GM18951 (cell line): Measurements from ENCODE around the gene HOXC12.

Experiments
- POLR2A ChIP-seq: IDR thresholded peaks from 4 replicates; pipeline ENCODE4 v1.6.1; 2011; ENCODE audit warnings: mild to moderate bottlenecking; ENCODE audit not compliant: insufficient read length, insufficient read depth; ENCODE audit errors: extremely low read depth
- in situ Hi-C: fragments of 300-500 bp; cut with MboI; formaldehyde crosslinking; loops from one replicate; pipeline ENCODE4 v1.12.0; 2022; ENCODE audit warnings: low sequenced_read_pairs, mixed read lengths, inconsistent platforms; ENCODE audit not compliant: unreplicated experiment

The HOXC12 gene

DNA sequence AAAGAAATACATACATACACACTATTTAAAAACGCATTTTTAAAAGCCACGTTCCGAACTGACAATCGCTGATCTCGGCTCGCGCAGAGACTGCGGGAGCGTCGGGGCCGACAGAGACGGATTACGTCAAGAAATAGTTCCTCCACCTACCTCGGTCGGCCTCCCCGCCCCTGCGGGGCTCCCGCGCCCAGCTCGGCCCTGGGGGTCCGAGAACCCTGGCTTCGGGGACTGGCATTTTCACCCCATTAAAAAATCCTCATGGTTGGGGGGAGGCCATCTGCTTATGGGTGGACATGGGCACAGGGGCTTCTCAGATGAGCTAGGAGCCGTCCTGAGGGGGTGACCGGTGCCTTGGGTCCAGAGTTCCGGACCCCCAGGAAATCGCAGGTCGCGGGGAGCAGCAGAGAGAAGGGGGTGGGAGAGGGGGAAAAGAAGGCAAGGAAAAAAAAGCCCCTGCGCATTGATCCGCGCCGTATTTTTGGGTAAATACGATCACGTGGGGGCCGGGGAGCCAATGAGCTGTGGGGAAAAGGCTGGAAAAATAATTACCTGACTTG, 44.9 kb downstream of the HOXC12 start:
- in situ Hi-C loops = loop anchor here (25.0 kb wide), 1 partner anchor 363 kb away; the partner anchor contains the start of gene GPR84
- TF ChIP-seq POLR2A = no peak

DNA sequence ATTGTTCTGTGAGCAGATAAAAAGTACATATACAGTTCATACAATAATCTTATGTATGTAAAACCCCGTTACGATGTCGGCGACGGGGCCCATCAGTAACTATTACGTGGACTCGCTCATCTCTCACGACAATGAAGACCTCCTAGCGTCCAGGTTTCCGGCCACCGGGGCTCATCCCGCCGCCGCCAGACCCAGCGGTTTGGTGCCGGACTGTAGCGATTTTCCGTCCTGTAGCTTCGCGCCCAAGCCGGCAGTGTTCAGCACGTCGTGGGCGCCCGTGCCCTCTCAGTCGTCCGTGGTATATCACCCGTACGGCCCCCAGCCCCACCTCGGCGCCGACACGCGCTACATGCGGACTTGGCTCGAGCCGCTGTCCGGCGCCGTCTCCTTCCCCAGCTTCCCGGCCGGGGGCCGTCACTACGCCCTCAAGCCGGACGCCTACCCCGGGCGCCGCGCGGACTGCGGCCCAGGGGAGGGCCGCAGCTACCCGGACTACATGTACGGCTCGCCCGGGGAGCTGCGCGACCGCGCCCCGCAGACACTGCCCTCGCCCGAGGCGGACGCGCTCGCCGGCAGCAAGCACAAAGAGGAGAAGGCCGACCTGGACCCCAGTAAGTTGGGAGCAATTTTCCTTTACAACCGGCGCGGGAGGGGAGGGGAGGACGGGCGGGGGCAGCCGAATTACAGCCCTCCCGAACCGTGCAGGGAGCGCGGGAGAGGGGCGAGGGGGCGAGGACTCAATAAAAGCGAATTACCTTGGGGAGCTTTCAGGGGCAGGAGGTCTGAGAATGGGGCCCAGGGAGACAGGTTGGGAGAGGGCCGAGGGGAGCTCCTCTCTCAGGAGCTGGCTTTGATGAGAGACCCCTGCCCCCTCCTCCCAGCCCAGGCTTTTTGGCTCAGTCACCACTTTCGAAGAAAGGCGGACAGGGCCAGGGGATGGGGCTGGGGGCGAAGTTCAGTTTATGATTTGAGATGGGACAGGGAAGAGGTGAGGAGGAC, 45.7 kb downstream of the HOXC12 start, which contains the start of gene HOXC9:
TSS of gene HOXC9 (plus strand) at position 46 of the 999 bp plus-strand sequence. CDS start at position 74, 28 bp downstream.
- in situ Hi-C loops = loop anchor here (25.0 kb wide), 1 partner anchor 362 kb away; the partner anchor contains the start of gene GPR84

DNA sequence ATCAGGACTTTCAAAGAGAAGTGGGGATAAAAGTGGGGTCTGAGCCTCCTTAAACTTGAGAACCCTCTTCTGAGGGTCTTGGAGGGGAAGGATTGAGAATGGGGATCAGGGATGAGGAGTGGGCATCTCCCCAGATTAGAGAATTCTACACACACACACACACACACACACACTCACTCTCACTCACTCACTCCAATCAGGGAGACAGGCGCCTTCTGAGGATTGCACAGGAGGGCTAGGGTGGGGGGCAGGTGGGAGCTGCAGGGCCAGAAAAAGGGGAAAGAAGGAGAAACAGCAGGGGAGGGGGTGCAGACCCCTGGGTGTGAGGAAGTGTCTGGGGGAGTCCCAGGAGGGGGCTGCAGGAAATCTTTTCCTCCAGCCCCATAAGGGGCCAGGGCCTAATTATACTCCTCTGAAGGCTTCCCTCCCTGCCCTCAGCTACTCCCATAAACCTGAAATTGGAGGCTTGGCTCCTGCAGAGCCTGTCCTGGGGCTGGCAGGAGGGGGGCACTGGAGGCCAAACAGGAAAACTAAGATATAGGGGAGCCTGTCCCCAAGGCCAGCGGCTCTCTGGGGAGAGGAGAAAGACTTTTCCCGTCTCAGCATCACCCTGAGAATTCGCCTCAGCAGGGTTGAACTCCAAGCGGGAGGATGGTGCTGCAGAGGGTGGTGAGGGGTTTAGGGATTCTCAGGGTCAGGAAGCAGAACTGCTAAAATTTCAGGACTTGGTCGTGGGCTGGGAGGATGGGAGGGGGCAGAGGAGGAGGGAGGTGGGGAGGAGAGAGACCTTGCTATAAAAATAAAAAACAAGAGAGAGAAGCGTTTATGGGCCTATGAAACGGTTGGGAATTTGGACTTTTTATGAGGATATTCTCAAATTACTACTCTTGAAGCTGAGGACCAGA, 46.8 kb downstream of the HOXC12 start:
- in situ Hi-C loops = loop anchor here (25.0 kb wide), 1 partner anchor 361 kb away; the partner anchor contains the start of gene GPR84
- TF ChIP-seq POLR2A = no peak

More for the DNA sequence above, 45.7 kb downstream of the HOXC12 start, which contains the start of gene HOXC9:
- TF ChIP-seq POLR2A = no peak

DNA sequence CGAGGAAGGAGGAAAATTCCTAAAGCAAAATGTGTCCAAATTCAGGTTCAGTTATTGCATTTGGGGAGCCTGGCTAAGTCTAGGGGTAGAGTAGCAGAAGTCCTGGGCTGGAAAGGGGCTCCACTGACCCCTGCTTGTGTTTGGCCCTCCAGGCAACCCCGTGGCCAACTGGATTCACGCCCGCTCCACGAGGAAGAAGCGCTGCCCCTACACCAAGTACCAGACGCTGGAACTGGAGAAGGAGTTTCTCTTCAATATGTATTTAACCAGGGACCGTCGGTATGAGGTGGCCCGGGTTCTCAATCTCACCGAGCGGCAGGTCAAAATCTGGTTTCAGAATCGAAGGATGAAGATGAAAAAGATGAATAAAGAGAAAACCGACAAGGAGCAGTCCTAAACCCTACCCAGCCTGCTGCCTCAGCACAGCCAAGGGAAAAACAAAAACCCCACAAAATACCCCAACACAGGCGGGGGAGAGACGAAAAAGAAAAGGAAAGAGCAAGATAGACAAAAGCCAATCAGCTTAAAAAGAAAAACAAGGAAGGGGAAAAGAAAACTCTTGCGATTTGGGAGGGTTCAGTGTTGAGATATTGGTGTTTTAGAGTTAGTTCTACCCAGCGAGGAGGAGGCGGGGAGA, 47.7 kb downstream of the HOXC12 start:
- no peak for TF ChIP-seq POLR2A

DNA sequence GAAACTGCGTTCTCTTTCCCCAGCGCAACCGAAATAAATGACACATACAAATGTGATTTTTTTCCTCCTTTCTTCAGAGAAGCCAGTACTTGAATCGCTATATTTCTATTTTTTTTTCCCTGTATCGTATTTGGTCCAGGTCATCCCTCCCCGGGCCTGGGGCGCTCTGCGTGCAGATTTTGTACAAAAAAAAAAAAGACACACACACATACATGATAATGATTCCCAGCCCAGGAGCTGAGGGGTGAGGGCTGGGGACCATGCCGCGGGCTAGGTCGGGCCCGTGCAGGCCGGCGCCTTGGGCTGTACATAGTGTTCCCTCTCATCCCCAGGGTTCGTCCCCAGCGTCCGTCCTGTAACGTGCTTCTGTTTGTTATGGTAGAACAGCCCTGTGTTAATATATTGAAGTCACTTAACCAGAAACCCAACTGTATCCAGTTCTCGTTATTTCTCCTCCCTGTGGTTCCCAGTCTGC, 48.2 kb downstream of the HOXC12 start:
- no peak for TF ChIP-seq POLR2A
- in situ Hi-C loops = loop anchor here (25.0 kb wide), 1 partner anchor 359 kb away; the partner anchor contains the start of gene GPR84

More for the DNA sequence above, 47.7 kb downstream of the HOXC12 start:
- in situ Hi-C loops = loop anchor here (25.0 kb wide), 1 partner anchor 360 kb away; the partner anchor contains the start of gene GPR84

DNA sequence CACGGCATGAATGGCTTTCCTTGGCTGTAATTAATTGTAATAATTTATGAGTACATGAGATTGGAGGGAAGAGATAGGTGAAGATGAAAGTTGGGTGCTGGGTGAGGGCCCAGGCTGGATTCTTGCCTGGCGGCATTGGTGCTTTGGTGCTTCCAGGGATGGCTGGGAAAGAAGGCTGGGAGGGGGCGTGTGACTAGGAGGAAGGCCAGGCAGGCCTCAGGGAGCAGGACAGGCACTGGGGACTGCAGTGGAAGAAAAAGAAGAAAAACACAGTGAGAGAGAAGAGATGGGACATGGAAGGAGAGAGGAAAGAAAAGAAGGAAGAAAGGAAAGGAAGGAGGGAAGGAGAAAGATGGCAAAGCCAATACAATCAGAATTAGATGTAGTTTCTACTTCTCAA, 48.9 kb downstream of the HOXC12 start:
- in situ Hi-C loops = loop anchor here (25.0 kb wide), 1 partner anchor 359 kb away; the partner anchor contains the start of gene GPR84
- no peak for TF ChIP-seq POLR2A

DNA sequence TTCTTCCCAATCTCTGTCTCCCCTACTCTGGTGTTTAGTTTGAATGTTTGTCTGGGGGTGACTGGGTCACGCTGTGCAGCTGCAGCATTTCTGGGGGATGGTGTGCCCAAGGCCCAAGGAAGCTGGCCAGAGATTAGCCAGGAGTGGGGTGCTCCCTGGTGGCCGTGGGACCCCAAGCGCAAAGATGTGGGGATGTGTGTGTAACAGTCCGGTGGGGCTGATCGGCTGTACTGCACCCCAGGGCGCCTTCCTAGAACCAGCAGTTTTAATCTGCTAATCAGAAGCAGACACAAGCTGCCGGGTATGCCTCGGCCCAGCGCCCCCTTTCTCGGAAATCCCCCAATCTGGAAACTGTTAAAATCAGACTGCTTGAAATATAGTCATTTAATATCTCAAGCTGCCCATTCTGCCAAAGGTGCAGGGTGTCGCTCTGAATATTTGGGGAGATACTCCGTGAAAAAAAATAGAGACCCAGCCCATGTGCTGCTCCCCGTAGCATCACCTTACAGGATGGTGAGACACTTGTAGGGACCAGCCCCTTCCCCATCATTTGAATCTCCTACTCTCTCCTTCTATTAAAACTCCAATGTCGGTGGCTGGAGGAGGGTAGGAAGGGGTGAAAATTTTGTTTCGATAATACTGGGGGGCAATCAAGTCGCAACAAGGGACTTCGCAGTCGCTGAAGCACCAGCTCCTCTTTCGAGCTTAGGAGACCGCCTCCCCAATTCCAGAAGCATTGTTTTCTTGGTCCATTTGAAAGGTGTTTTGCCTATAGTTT, 49.5 kb downstream of the HOXC12 start:
- in situ Hi-C loops = loop anchor here (25.0 kb wide), 1 partner anchor 358 kb away; the partner anchor contains the start of gene GPR84
- no peak for TF ChIP-seq POLR2A

DNA sequence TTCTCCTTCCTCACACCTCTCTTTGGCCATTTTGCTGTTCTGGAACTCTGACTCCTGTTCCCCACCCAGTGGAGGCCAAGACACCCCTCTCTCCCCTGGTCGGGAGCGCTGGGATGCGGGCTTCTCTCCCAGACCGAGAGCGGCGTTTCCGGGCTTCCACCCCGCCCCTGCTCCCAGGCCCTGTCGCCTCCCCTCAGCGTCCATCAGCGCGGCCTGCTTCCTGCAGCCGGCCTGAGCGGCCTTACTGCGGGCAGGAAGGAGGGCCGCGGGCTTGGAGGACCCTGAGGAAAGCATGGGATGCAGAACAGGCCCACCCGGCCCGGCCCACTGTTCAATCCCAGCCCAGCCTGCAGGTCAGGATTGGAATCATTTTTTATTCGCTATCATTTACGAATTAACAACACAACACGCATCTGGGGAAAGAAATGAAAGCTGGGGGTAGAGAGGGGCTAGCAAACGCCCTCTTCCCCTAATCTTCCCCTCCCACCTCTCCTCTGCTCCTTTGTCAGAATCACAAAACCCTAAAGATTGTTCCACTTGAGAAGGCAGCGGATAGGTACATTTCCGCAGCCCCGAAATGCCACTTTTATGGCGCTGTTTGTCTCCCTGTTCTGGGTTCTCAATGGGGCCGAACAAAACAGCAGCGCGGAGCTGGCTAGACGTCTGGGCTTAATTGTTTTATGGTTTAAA, 50.3 kb downstream of the HOXC12 start:
- in situ Hi-C loops = loop anchor here (25.0 kb wide), 1 partner anchor 357 kb away; the partner anchor contains the start of gene GPR84
- TF ChIP-seq POLR2A = no peak

DNA sequence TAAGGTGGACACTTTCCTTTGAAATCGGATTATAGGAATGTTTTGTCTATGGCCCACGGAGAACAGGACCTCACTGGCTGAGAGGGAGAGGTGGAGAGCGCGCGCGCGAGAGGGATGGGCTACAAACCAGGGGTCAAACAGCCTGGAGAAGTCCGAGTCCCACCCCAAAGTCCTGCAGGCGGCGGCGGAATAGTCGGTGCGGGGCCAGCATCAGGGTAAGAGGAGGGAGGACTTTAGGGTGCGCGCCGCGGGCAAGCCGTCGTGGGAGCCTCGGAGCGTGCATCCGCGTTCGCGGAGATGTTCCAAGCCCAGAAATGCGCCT, 50.8 kb downstream of the HOXC12 start:
- in situ Hi-C loops = loop anchor here (25.0 kb wide), 1 partner anchor 357 kb away; the partner anchor contains the start of gene GPR84
- no peak for TF ChIP-seq POLR2A

DNA sequence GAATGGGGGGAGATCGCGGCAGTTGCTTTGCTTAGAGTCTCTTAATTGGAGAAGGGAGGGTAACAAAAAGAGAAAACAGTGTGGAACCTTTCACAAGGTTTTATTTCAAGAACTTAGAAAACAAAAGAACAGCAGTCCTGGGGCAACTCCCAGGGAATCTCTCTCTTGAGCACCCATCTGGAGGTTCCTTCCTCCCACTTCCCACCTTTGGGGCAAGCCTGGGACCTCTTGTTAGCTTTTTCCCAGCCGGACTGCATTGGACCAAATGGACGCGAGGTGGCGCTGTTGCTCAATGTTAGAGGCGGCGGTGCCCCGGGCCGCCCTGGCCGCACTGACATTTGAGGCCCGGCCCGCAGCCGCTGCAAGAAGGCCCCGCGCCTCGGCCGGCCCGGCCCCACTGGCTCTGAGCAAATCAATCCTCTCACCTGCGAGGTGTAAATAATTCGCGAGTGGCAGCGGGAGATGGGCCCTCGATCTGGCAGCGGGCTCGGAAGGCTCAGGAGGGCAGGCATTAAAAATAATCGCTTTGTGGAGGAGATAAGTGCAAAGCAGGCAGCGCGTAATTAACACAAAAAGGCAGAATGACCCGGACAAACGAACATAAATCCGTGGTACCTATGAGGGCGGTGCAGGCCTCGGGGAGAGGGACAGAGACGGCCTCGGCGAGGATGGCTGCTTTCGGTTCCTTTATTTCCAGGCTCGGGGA, 51.3 kb downstream of the HOXC12 start:
- in situ Hi-C loops = loop anchor here (25.0 kb wide), 1 partner anchor 356 kb away; the partner anchor contains the start of gene GPR84
- TF ChIP-seq POLR2A = no peak
